MCF 10A (cell line): ENCODE results near the gene GPR173. TPM values are rescaled to one million over a fixed set of nuclear protein-coding genes. Genes with fewer than 3 reads are reported as not detected.

Source experiments
- BruUV-seq: library from RNA; stranded (reverse); fragments of 400-500 nt; replicated peaks from 2 replicates; lab custom pipeline; 2021; lab: Mats Ljungman, UMichigan
- CTCF ChIA-PET: fragments of 300-600 bp; sonication (Branson Sonifier 250); formaldehyde crosslinking; extraction: SDS; loops from one replicate; lab custom pipeline; 2021; ENCODE audit warnings: antibody characterized with exemption, inconsistent platforms; lab: Yijun Ruan, JAX
- POLR2A ChIA-PET: fragments of 300-600, 350-650 bp; sonication (Branson Sonifier 250); formaldehyde crosslinking; extraction: SDS; loops from one replicate; lab custom pipeline; 2020; ENCODE audit warnings: antibody characterized with exemption, inconsistent platforms; lab: Yijun Ruan, JAX
- DNase-seq: peaks from one replicate; pipeline ENCODE4 v3.0.0-alpha.2; 2018; ENCODE audit not compliant: unreplicated experiment
- H3K27ac Mint-ChIP-seq: one replicate; pipeline ENCODE4 v1.8.0; 2022; ENCODE audit warnings: mild to moderate bottlenecking, low read depth, mixed read lengths; ENCODE audit not compliant: unreplicated experiment
- H3K27me3 Mint-ChIP-seq: one replicate; pipeline ENCODE4 v1.8.0; 2022; ENCODE audit warnings: mixed read lengths; ENCODE audit not compliant: insufficient read depth, unreplicated experiment
- H3K36me3 Mint-ChIP-seq: one replicate; pipeline ENCODE4 v1.8.0; 2022; ENCODE audit warnings: mild to moderate bottlenecking, moderate library complexity, mixed read lengths; ENCODE audit not compliant: insufficient read depth, unreplicated experiment
- H3K4me1 Mint-ChIP-seq: one replicate; pipeline ENCODE4 v1.8.0; 2022; ENCODE audit warnings: mixed read lengths; ENCODE audit not compliant: insufficient read depth, unreplicated experiment
- H3K4me3 Mint-ChIP-seq: one replicate; pipeline ENCODE4 v1.8.0; 2022; ENCODE audit warnings: mild to moderate bottlenecking, moderate library complexity, mixed read lengths; ENCODE audit not compliant: unreplicated experiment
- H3K9me3 Mint-ChIP-seq: one replicate; pipeline ENCODE4 v1.8.0; 2022; ENCODE audit warnings: mixed read lengths; ENCODE audit not compliant: unreplicated experiment
- intact Hi-C: fragments of 100-400 bp; cut with micrococcal nuclease; formaldehyde crosslinking; loops from 2 replicates; pipeline ENCODE4 v1.14.1; 2022
- total RNA-seq: library from RNA; stranded (reverse); gene quantifications from 2 replicates; pipeline ENCODE4 v1.2.3, GENCODE V29; 2022
- TF ChIP-seq, protein P1 (sequence below): fragments of 200-600 bp; IDR thresholded peaks from one replicate; pipeline ENCODE4 v1.8.0; 2022; ENCODE audit warnings: antibody characterized with exemption, mild to moderate bottlenecking; ENCODE audit not compliant: unreplicated experiment

GPR173 gene
- total RNA-seq, 1 experiment from 2014 or later = 1.3 TPM

DNA sequence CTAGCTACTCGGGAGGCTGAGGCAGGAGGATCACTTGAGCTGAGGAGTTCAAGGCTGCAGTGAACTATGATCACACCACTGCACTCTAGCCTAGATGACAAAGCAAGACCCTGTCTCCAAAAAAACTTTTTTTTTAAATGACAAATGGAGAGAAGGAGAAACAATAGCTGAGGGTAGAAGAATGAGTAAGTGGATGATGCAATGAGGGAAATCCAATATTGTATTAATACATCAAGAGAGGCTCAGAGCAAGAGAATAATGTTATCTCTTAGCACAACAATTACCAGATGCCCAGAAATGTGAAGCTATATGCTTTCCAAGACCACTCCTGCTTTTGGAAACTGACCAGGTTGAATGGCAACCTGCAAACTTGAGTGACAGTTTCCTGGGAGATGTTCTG, 19.9 kb upstream of the GPR173 start:
- POLR2A ChIA-PET = no interaction called here
- Mint-ChIP-seq H3K36me3 (no peaks in the 10 kb centered on the region), H3K4me3 (no peak overlapping the region), H3K9me3 (peaks cover 6% of the 10 kb centered on the region), H3K27me3 (peaks cover 55% of the 10 kb centered on the region), H3K27ac (no peak overlapping the region), H3K4me1 (no peaks in the 10 kb centered on the region)
- no peak for DNase-seq
- TF ChIP-seq, protein P1, sequence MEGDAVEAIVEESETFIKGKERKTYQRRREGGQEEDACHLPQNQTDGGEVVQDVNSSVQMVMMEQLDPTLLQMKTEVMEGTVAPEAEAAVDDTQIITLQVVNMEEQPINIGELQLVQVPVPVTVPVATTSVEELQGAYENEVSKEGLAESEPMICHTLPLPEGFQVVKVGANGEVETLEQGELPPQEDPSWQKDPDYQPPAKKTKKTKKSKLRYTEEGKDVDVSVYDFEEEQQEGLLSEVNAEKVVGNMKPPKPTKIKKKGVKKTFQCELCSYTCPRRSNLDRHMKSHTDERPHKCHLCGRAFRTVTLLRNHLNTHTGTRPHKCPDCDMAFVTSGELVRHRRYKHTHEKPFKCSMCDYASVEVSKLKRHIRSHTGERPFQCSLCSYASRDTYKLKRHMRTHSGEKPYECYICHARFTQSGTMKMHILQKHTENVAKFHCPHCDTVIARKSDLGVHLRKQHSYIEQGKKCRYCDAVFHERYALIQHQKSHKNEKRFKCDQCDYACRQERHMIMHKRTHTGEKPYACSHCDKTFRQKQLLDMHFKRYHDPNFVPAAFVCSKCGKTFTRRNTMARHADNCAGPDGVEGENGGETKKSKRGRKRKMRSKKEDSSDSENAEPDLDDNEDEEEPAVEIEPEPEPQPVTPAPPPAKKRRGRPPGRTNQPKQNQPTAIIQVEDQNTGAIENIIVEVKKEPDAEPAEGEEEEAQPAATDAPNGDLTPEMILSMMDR = no peak
- BruUV-seq = no TSS peak
- CTCF ChIA-PET = interaction anchor here (0.6 to 1.0 kb wide), 3 partner anchors 9 to 42 kb away, joined by 3 read pairs; no protein-coding TSS in a partner anchor
- intact Hi-C loops = no loop called here

DNA sequence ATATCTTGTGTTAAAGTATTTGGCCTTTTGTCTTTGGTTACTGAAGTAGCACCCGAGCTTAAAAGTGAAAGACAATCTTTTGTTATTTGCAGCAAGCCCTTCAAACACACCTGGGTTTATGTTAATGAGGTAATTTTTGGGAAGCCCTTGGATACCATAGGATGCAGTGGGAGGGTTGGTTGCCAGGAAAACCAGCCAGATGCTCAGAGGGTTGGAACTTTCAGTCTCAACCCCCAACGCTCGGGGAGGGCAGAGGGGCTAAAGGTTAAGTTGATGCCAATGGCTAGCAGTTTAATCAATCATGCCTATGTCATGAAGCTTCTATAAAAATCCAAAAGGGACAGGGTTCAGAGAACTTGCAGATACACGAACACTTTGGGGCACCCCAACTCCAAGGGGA, 17.2 kb upstream of the GPR173 start:
- Mint-ChIP-seq H3K4me1 (no peaks in the 10 kb centered on the region), H3K27ac (no peak overlapping the region), H3K4me3 (no peak overlapping the region), H3K36me3 (no peaks in the 10 kb centered on the region), H3K27me3 (peaks cover 81% of the 10 kb centered on the region), H3K9me3 (no peaks in the 10 kb centered on the region)
- no peak for DNase-seq
- ChIA-PET CTCF (no interaction called here), POLR2A (no interaction called here)
- TF ChIP-seq, protein P1 = no peak
- no TSS peak for BruUV-seq
- intact Hi-C loops = no loop called here

DNA sequence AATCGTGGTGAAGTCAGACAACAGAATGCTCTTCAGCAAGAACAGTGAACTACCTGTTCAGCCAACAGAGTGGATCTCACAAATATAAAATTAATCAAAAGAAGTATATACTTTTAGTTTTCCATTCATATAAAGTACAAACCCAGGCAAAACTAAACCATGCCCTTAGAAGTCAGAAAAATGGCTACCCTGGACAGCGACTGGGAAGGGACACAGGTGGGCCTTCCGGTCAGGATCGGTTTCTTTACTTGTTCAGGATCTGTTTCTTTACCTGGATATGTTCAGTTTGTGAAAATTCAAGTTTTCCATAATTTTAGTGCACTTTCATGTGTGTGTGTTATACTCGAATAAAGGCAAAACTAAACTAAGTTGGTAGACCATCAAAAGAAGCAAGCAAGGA, 12.4 kb upstream of the GPR173 start:
- Mint-ChIP-seq H3K9me3 (no peaks in the 10 kb centered on the region), H3K27ac (no peak overlapping the region), H3K27me3 (peaks cover 94% of the 10 kb centered on the region), H3K4me1 (no peaks in the 10 kb centered on the region), H3K4me3 (no peak overlapping the region), H3K36me3 (no peaks in the 10 kb centered on the region)
- CTCF ChIA-PET = no interaction called here
- POLR2A ChIA-PET = no interaction called here
- intact Hi-C loops = no loop called here
- no TSS peak for BruUV-seq
- no peak for DNase-seq
- TF ChIP-seq, protein P1 = no peak

DNA sequence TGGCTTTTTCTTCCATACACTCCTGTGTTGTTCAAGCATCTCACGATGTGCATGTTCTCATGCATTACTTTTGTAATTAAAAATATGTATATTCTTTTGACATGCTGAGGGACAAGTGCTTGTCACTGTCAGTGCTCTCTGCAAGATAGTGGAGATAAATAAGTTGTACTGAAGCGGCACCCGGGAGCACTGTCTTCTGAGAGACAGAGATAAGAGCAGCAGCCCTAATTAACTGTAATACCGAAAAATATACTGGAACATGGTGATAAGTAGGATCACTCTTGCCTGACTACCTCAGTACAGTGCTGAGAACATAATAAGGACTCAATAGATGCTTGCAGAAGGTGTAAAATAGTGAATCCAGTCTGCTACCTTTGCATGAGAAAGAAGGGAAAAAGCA, 9.4 kb upstream of the GPR173 start:
- H3K4me3 Mint-ChIP-seq = no peak overlapping the region
- POLR2A ChIA-PET = no interaction called here
- CTCF ChIA-PET = no interaction called here
- BruUV-seq = no TSS peak
- no peaks in the 10 kb centered on the region for H3K9me3 Mint-ChIP-seq
- TF ChIP-seq, protein P1 = no peak
- no peaks in the 10 kb centered on the region for H3K36me3 Mint-ChIP-seq
- DNase-seq = no peak
- H3K4me1 Mint-ChIP-seq = no peaks in the 10 kb centered on the region
- H3K27me3 Mint-ChIP-seq = peaks cover 94% of the 10 kb centered on the region
- intact Hi-C loops = no loop called here
- H3K27ac Mint-ChIP-seq = no peak overlapping the region
